Measurements from ENCODE around the gene ABHD12.
A peak's percentile ranks its signal among the peaks of the same experiment; 100 is the strongest.

ABHD12 gene

GRCh38 chr20:25328954-25329498 lies 61.6 kb downstream of the ABHD12 start:
- Histone ChIP-seq H3K9me3 (ENCODE audit: control insufficient read depth in 1 of 2, low read length in 2 of 2) (no peaks in the 10 kb centered on the region), H3K4me1 (ENCODE audit: control insufficient read depth in 1 of 2, insufficient read depth in 2 of 2, low read length in 2 of 2) (peaks cover 0 to 2% of the 10 kb centered on the region in 2 donors), H3K27me3 (ENCODE audit: low read depth, low read length) (no peaks in the 10 kb centered on the region), H3K36me3 (ENCODE audit: control insufficient read depth in 1 of 2, insufficient read depth in 2 of 2, low read length in 2 of 2) (no peaks in the 10 kb centered on the region), H3K27ac (ENCODE audit: low read length) (no peak overlapping the region), H3K4me3 (ENCODE audit: low read depth in 1 of 2, low read length in 2 of 2) (no peak overlapping the region)

DNA sequence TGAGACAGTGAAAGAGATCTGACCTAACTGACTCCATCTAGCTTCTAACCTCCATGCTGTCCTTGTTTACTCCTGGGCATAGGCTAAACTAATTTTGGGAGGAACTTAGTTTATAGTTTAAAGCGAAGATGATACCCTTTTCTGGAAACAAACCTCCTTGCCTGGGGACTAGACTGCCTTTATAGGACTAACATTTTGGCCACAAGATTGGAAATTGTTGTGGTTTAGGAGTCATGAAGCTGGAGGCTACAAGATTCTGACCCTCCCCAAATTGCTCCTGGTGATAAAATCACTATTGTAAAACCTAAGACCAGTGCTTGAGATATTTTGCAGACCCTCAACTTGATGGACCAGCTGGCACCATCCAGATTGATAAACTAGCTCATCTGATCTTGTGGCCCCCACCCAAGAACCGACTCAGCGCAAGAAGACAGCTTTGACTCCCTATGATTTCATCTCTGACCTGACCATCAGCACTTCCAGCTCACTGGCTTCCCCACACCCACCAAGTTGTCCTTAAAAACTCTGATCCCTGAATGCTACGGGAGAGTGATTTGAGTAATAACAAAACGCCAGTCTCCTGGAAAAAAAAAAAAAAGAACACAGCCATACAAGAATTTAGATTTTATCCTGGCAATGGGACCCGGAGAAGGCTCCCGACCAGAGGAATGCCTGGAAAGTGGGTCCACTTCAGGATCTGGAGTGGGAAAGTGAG lies 63.0 kb downstream of the ABHD12 start:
- Histone ChIP-seq H3K9me3 (ENCODE audit: control insufficient read depth in 1 of 2, low read length in 2 of 2) (no peaks in the 10 kb centered on the region), H3K4me1 (ENCODE audit: control insufficient read depth in 1 of 2, insufficient read depth in 2 of 2, low read length in 2 of 2) (peaks cover 0 to 6% of the 10 kb centered on the region in 2 donors), H3K27me3 (ENCODE audit: low read depth, low read length) (no peaks in the 10 kb centered on the region), H3K4me3 (ENCODE audit: low read depth in 1 of 2, low read length in 2 of 2) (no peak overlapping the region), H3K36me3 (ENCODE audit: control insufficient read depth in 1 of 2, insufficient read depth in 2 of 2, low read length in 2 of 2) (no peaks in the 10 kb centered on the region), H3K27ac (ENCODE audit: low read length) (no peak overlapping the region)

DNA sequence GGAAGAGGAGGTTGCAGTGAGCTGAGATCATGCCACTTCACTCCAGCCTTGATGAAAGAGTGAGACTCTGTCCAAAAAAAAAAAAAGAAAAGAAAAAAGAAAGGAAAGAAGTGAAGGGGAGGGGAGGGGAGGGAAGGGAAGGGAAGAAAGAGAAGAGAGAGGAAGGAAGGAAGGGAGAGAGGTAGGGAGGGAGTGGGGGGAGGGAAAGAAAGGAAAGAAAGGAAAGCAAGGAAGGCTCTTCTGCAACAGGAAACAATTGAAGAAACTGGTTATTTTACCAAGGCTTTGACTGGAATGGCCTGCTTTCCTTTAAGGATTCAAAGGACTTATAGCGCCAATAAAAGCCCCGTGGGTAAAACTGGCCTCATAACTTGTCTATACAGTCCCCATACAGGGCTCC lies 64.6 kb downstream of the ABHD12 start:
- Histone ChIP-seq H3K36me3 (ENCODE audit: control insufficient read depth in 1 of 2, insufficient read depth in 2 of 2, low read length in 2 of 2) (peaks cover 6 to 9% of the 10 kb centered on the region in 2 donors), H3K4me3 (ENCODE audit: low read depth in 1 of 2, low read length in 2 of 2) (no peak overlapping the region), H3K27me3 (ENCODE audit: low read depth, low read length) (no peaks in the 10 kb centered on the region), H3K9me3 (ENCODE audit: control insufficient read depth in 1 of 2, low read length in 2 of 2) (no peaks in the 10 kb centered on the region), H3K27ac (ENCODE audit: low read length) (no peak overlapping the region), H3K4me1 (ENCODE audit: control insufficient read depth in 1 of 2, insufficient read depth in 2 of 2, low read length in 2 of 2) (peaks cover 0 to 6% of the 10 kb centered on the region in 2 donors)

DNA sequence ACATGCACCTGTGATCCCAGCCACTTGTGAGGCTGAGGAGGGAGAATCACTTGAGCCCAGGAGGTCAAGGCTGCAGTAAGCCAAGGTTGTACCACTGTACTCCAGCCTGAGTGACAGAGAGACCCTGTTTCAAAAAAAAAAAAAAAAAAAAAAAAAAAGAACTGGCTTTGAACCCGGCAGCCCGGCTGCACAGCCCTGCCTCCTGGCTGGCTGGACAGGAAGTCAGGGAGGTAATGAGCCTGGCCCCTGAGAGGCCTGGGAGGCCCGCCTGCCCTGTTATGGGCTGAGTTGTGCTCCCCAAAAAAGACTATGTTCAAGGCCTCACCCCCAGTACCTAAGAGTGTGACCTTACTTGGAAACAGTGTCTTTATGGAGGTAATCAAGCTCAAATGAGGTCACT lies 65.6 kb downstream of the ABHD12 start:
- Histone ChIP-seq H3K4me1 (ENCODE audit: control insufficient read depth in 1 of 2, insufficient read depth in 2 of 2, low read length in 2 of 2) (peaks cover 0 to 6% of the 10 kb centered on the region in 2 donors), H3K9me3 (ENCODE audit: control insufficient read depth in 1 of 2, low read length in 2 of 2) (no peaks in the 10 kb centered on the region), H3K27me3 (ENCODE audit: low read depth, low read length) (no peaks in the 10 kb centered on the region), H3K4me3 (ENCODE audit: low read depth in 1 of 2, low read length in 2 of 2) (no peak overlapping the region), H3K27ac (ENCODE audit: low read length) (no peak overlapping the region), H3K36me3 (ENCODE audit: control insufficient read depth in 1 of 2, insufficient read depth in 2 of 2, low read length in 2 of 2) (peaks cover 6 to 9% of the 10 kb centered on the region in 2 donors)

DNA sequence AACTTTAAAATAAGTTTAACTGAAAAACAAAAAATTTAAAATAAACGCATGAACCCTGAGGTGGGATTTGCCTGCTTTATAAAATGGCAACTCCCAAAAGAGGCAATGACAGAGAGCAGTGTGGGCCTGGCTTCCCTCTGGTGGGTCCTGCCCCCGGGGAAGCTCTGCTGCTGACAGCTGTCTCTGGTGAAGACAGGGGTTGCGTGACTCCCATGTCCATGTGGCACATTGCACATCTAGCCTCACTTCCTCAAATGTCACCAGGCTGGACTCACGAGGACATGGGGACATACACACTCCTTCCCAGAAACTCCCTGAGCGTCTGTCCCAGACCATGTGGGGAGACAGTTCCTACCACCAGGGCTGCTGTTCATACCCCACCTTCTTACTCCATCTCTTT lies 66.2 kb downstream of the ABHD12 start:
- Histone ChIP-seq H3K4me3 (ENCODE audit: low read depth in 1 of 2, low read length in 2 of 2) (no peak overlapping the region), H3K9me3 (ENCODE audit: control insufficient read depth in 1 of 2, low read length in 2 of 2) (no peaks in the 10 kb centered on the region), H3K27ac (ENCODE audit: low read length) (no peak overlapping the region), H3K36me3 (ENCODE audit: control insufficient read depth in 1 of 2, insufficient read depth in 2 of 2, low read length in 2 of 2) (peaks cover 6 to 9% of the 10 kb centered on the region in 2 donors), H3K27me3 (ENCODE audit: low read depth, low read length) (no peaks in the 10 kb centered on the region), H3K4me1 (ENCODE audit: control insufficient read depth in 1 of 2, insufficient read depth in 2 of 2, low read length in 2 of 2) (peaks cover 0 to 6% of the 10 kb centered on the region in 2 donors)

DNA sequence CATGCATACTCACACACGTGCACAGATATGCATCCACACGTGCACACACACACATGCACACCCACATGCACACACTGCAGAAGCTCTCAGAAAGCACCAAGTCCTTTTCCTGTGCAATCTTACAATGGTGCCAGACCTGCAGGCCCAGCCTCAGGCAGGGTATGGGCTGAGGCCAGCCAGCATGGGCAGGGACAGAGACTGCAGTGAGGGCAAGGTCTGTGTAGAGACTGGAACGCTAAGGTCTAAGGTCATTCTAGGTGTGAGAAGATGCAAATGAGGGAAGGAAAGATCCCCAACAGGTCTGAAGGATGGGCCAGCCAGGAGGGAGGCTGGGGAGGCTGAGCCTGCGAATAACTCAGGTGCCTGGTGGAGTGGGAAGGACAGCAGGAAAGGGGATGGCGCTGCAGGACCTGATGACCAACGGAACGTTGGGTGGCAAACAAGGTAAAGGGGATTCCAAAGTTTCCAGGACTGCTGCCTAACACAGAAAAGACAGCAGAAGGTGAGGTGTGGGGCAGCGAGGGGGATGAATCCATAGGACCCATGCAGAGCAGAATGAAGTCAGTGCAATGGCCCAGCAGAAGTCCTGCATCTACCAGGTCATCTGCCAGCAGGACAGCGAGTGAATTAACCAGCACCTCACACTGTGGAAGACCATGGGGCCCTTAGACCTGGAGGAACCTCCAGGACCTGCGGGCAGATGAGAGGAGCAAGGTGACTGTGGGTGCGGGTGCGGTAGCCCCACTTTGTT lies 67.0 kb downstream of the ABHD12 start:
- no peaks in the 10 kb centered on the region for H3K9me3 ChIP-seq (ENCODE audit: control insufficient read depth in 1 of 2, low read length in 2 of 2)
- peaks cover 6 to 9% of the 10 kb centered on the region in 2 donors for H3K36me3 ChIP-seq (ENCODE audit: control insufficient read depth in 1 of 2, insufficient read depth in 2 of 2, low read length in 2 of 2)
- H3K4me3 ChIP-seq (ENCODE audit: low read depth in 1 of 2, low read length in 2 of 2): no peak overlapping the region
- peaks cover 0 to 6% of the 10 kb centered on the region in 2 donors for H3K4me1 ChIP-seq (ENCODE audit: control insufficient read depth in 1 of 2, insufficient read depth in 2 of 2, low read length in 2 of 2)
- H3K27me3 ChIP-seq (ENCODE audit: low read depth, low read length): no peaks in the 10 kb centered on the region
- H3K27ac ChIP-seq (ENCODE audit: low read length): no peak overlapping the region

DNA sequence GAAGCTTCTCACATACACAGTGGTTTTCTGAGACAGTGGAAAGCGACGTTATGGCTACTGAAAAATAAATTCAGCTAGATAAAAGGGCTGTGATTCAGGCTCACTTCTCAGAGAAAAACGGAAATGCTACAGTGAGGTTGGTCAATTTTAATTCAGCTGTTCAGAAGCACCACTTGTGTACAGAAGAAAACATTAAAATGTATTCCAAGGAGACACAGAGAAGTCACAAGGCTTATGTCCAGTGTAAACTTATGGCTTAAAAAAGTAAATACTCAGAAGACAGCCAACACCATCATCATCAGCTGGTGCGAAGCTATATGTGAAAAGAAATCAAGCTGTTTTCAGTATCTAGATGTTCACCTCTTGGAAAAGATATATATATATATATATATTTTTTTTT lies 68.6 kb downstream of the ABHD12 start:
- H3K4me1 ChIP-seq (ENCODE audit: control insufficient read depth in 1 of 2, insufficient read depth in 2 of 2, low read length in 2 of 2): peaks cover 4 to 6% of the 10 kb centered on the region in 2 donors
- peaks cover 6 to 9% of the 10 kb centered on the region in 2 donors for H3K36me3 ChIP-seq (ENCODE audit: control insufficient read depth in 1 of 2, insufficient read depth in 2 of 2, low read length in 2 of 2)
- H3K27ac ChIP-seq (ENCODE audit: low read length): peak overlapping the region; percentile 32
- H3K27me3 ChIP-seq (ENCODE audit: low read depth, low read length): no peaks in the 10 kb centered on the region
- H3K4me3 ChIP-seq (ENCODE audit: low read depth in 1 of 2, low read length in 2 of 2): no peak overlapping the region
- H3K9me3 ChIP-seq (ENCODE audit: control insufficient read depth in 1 of 2, low read length in 2 of 2): no peaks in the 10 kb centered on the region

DNA sequence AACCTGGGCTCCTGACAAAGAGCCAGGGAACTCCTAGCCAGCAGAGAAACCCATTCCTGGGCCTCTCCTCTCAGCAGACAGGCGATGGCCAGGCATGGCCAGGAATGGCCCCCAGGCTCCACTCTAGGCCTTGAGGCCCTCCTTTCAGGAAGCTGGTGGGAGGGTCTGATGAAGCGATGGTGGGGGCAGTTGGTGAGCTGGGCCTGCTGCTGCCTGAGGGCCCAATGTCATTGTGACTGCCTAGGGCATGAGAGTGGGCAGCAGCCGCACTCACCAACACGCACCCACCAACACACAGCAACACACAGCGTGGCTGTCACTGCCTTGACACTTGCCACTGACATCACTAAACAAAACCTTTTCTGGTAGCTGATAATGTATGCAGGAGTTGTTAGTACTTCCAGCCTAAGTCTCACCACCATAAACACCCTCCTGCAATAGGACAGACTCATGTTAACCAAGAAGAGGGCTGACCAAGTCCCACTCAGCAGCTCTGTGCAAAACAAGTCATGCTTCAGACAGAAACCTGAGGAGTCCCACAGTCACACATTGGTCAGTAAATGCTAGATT lies 69.3 kb downstream of the ABHD12 start:
- no peaks in the 10 kb centered on the region for H3K9me3 ChIP-seq (ENCODE audit: control insufficient read depth in 1 of 2, low read length in 2 of 2)
- H3K27ac ChIP-seq (ENCODE audit: low read length): peak overlapping the region; percentile 32
- H3K27me3 ChIP-seq (ENCODE audit: low read depth, low read length): no peaks in the 10 kb centered on the region
- peaks cover 4 to 6% of the 10 kb centered on the region in 2 donors for H3K4me1 ChIP-seq (ENCODE audit: control insufficient read depth in 1 of 2, insufficient read depth in 2 of 2, low read length in 2 of 2)
- H3K4me3 ChIP-seq (ENCODE audit: low read depth in 1 of 2, low read length in 2 of 2): no peak overlapping the region
- H3K36me3 ChIP-seq (ENCODE audit: control insufficient read depth in 1 of 2, insufficient read depth in 2 of 2, low read length in 2 of 2): peaks cover 6 to 9% of the 10 kb centered on the region in 2 donors

DNA sequence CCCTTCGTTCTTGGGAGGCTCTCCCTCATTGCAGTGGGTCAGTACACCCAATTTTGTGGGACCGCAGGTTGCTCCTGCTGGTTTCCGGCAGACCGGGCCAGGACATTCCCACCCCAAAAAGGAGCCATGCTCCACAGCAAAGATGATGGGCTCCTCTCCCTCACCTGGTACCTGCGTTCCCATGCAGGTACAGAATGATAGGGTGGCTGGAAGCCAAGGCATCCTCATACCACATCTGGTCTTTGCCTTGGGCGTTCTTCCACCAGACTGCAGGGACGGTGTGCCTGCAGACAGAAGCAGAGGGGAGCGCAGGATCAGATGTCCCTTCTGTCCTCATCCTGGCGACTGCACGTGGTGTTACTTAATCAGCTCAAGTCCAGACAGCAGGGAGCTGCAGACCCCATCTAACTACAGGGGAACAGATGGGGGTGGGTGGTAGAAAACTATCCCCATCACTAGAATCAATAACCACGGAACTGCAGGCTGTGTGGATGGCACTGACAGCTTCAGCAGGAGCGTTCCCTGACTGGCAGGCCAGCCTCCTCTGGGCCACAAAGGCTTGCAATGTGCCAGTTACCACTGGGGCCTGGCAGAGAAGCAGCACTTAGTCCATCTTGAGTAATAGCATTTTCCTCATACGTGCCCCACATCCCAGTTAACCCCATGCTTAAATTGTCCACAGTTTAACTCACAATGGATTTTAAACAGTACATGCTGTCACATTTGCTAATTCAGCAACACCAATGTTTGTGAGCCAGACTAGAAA lies 70.4 kb downstream of the ABHD12 start:
- Histone ChIP-seq H3K36me3 (ENCODE audit: control insufficient read depth in 1 of 2, insufficient read depth in 2 of 2, low read length in 2 of 2) (peaks cover 6 to 9% of the 10 kb centered on the region in 2 donors), H3K27me3 (ENCODE audit: low read depth, low read length) (no peaks in the 10 kb centered on the region), H3K4me3 (ENCODE audit: low read depth in 1 of 2, low read length in 2 of 2) (no peak overlapping the region), H3K4me1 (ENCODE audit: control insufficient read depth in 1 of 2, insufficient read depth in 2 of 2, low read length in 2 of 2) (peaks cover 4 to 6% of the 10 kb centered on the region in 2 donors), H3K27ac (ENCODE audit: low read length) (no peak overlapping the region), H3K9me3 (ENCODE audit: control insufficient read depth in 1 of 2, low read length in 2 of 2) (no peaks in the 10 kb centered on the region)

DNA sequence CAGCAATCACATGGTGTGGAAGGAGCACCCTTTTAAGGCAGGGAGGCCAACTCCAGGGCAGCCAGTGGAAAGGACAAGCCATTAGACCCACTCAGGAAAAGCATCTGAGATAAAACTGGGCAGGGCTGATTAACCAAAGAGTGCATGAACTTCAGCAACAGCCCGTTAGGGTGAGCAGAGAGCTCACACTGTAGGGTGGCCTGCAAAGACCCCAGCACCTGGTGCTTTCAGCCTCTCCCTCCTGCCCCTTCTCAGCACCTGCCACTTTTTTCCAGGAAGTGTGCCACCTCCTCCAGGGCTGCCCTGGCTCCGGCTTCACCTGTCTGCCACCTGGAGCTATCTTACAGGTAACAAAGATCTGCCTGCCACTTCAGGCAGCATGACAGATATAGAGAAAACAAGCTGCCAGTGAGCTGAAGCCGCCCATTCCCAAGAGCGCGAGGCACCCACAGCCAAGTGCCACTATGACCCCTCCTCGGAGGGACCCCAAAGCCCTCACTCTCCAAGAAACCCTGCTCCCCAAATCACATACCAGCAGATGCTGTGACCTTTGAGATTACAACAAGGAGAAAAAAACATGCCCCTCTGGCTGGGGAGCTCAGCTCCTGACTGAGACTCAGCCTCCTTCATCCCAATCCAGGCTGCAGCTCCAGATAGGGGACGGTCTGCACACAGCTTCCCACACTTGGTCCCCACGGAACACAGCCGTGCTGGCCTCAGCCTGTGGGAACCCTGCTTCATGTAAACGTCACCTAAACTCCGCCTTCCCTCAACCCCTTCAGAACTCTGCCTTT lies 71.2 kb downstream of the ABHD12 start:
- no peaks in the 10 kb centered on the region for H3K27me3 ChIP-seq (ENCODE audit: low read depth, low read length)
- H3K4me1 ChIP-seq (ENCODE audit: control insufficient read depth in 1 of 2, insufficient read depth in 2 of 2, low read length in 2 of 2): peaks cover 4 to 6% of the 10 kb centered on the region in 2 donors
- H3K4me3 ChIP-seq (ENCODE audit: low read depth in 1 of 2, low read length in 2 of 2): no peak overlapping the region
- H3K27ac ChIP-seq (ENCODE audit: low read length): peak overlapping the region; percentile 16
- no peaks in the 10 kb centered on the region for H3K9me3 ChIP-seq (ENCODE audit: control insufficient read depth in 1 of 2, low read length in 2 of 2)
- H3K36me3 ChIP-seq (ENCODE audit: control insufficient read depth in 1 of 2, insufficient read depth in 2 of 2, low read length in 2 of 2): peaks cover 6 to 13% of the 10 kb centered on the region in 2 donors
